Measurements from ENCODE around the gene JPT1.

Gene JPT1

DNA sequence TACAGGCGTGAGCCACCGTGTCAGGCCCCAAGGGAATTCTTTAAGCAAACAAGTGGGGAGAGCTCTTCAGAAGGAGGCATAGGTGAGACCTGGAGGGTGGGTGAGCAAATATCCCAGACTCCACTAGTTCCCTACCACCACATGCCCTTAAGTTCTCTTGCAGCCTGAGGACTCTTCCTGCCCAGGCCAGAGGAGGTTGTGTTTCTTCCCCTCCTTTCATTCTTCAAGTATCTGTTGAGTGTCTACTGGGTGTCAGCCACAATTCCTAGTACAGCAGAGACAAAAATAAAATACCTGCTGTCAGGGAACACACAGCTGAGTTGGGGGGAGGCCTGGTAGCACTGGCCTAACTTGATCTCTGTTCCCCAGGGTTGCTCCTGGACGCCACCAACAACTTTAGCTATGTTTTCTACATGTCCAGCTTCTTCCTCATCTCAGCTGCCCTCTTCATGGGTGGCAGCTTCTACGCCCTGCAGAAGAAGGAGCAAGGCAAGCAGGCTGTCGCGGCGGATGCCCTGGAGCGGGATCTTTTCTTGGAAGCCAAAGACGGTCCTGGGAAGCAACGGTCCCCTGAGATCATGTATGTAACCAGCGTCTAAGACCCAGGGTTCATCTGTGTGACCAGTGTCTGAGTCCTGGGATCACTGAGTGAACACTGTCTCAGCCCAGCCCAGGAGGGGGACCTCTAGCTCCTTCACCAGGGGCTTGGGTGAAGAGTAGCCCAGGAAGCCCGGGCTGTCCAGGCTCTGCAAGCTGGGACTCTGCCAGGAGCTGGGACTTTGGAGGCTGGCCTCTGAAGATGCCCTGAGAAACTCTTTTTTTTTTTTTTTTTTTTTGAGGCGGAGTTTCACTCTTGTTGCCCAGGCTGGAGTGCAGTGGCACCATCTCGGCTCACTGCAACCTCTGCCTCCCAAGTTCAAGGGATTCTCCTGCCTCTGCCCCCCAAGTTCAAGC lies 50.4 kb downstream of the JPT1 start:
- no peak for FAIRE-seq

DNA sequence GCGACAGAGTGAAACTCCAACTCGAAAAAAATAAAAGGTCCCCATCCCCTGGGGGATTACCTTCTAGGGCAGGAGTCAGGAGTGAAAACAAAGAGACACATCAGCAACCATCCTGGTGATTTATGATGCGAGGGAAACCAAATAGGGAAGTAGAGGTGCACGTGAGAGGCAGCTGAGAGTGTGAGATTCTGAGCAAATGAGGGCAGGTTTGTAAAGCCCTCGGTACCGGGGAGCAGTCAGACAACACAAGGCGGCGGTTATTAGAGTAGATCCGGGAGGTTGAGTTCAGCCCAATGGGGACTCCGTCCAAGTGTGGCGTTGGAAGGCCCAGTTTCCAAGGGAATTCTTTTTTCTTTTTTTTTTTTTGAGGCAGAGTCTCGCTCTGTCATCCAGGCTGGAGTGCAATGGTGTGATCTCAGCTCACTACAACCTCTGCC lies 51.9 kb downstream of the JPT1 start:
- no peak for FAIRE-seq

DNA sequence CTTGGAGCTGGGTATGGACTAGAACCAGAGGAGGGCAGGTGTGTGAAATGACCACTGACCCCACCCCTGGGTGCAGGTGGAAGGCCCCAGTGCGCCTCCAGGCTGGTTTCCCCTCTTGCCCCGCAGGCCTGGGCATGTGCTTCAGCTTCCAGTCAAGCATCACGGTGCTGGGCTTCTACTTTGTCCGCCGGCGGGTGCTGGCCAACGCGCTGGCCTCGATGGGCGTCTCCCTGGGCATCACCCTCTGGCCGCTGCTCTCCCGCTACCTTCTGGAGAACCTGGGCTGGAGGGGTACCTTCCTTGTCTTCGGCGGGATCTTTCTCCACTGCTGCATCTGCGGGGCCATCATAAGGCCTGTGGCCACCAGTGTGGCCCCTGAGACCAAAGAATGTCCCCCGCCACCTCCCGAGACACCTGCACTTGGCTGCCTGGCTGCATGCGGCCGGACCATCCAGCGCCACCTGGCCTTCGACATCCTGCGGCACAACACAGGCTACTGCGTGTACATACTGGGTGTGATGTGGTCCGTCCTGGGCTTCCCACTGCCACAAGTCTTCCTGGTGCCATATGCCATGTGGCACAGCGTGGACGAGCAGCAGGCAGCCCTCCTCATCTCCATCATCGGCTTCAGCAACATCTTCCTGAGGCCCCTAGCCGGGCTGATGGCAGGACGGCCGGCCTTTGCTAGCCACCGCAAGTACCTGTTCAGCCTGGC lies 54.3 kb downstream of the JPT1 start:
- no peak for FAIRE-seq

DNA sequence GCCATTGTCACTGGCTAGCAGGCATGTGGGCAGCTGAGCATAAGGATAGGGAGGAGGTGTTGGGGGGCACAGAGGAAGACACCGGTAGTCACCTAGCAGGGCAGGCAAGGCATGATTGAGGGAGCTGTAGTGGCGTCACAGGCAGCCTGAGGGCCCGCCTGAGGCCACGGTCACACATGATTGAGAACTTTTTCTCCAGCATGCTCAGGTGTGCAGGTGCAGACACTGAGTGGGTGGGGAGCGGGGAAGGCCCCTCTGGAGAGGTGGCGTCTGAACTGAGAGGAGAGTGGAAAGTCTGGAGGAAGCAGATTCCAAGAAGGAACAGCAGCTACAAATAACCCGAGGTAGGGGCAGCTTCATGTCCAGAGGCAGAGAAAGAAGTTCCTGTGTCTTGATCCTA lies 55.5 kb downstream of the JPT1 start:
- FAIRE-seq = no peak

DNA sequence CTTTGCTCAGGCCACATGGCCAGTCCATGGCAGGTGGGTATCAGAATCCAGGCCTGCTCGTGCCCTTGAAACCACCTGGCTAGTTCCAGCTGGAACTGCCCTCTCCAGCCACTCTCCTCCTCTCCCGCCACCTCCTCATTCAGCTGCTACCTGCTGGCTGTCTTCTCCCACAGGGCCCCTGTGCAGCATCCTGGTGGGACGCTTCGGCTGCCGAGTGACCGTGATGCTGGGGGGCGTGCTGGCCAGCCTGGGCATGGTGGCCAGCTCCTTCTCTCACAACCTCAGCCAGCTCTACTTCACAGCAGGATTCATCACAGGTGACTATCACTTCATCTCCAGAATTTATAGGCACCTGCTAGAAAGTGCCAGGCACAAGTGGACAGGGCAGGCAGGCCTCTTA lies 56.4 kb downstream of the JPT1 start:
- FAIRE-seq = no peak

DNA sequence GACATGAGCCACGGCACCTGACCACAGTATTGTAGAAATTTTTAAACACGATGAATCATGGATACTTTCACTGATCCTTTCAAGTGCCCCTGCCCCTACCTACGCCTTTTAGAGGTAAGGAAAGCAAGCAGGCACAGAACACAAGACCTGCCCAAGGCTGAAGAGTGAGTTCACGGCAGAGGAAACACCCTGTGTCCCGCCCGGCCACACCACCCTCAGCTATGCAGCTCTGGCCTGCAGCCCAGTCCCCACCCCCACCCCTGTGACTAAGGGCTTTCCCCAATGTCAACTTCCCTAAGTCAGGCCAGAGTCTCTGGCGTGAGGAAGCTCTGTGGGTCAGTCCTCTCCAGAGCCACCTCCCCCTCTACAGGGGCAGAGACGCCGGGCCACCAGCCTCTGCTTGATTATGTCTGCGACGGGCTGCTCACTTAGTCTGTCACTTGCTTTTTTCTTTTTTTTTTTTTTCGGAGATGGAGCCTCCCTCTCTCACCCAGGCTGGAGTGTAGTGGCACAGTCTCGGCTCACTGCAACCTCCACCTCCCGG lies 58.2 kb downstream of the JPT1 start:
- no peak for FAIRE-seq

DNA sequence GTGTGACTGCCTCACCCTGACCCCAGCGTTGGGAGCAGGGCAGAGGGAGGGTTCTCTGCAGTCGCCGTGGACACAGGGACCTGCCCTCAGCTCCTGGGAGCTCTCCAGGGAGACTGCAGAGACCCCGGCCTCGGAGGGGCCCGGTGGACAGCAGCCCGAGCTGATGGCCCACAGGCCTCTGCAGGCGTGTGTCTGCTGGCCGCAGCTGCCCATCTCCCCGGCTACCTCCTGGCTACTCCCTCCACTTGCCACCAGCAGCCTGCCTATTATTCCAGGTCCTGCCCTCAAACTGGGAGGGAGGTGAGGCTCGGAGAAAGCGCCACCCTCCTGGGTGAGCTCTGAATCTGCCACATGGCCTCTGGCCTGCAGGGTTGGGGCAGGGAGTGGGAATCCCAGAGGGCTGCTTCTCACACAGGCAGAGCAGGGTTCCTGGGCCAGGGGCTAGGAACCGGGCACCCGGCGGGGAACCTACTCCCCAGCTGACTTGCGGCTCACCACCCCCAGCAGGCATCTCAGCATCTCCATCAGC lies 59.4 kb downstream of the JPT1 start:
- no peak for FAIRE-seq

DNA sequence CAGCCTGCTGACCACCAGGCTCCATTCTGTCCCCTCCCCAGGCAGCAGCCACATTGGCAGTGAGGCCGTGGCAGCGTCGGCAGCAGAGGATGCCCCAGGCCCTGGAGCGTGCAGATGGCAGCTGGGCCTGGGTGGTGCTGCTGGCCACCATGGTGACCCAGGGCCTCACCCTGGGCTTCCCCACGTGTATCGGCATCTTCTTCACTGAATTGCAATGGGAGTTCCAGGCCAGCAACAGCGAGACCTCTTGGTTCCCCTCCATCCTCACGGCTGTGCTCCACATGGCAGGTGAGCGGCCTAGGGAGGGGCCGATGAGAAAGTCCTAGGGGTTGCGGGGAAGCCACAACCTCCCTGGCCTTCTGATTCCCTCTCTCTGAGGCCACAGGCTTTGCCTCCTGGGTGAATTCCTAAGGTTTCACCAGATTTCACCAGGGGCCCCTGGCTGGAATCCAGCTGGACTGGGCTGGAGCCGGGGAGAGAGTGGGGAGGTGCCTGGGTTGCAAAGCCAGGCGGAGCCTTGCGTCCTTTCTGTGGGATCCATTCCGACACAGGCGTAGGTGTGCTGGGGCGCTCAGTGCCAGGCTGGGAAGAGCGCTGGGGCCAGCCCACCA lies 60.7 kb downstream of the JPT1 start:
- no peak for FAIRE-seq

DNA sequence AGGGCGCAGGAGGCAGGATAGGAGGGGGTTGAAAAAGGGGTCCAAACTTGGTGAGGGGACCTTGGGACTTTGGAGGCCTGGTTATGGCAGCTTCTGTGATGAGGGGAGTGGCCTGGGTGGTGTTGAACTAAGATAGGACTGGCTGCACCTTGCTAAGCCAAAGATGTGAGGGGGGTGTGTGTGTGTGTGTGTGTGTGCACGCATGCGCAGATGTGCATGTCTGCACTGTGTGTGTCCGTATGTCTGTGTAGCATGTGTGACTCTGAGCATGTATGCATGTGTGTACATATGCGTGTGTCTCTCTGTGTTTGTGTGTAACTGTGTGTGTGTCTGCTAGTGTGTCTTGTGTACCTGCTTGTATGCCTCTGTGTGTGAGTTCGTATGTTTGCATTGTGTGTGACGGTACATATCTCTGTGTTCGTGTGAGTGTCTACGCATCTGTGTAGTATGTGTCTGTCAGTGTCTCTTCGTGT lies 62.4 kb downstream of the JPT1 start:
- FAIRE-seq = no peak

DNA sequence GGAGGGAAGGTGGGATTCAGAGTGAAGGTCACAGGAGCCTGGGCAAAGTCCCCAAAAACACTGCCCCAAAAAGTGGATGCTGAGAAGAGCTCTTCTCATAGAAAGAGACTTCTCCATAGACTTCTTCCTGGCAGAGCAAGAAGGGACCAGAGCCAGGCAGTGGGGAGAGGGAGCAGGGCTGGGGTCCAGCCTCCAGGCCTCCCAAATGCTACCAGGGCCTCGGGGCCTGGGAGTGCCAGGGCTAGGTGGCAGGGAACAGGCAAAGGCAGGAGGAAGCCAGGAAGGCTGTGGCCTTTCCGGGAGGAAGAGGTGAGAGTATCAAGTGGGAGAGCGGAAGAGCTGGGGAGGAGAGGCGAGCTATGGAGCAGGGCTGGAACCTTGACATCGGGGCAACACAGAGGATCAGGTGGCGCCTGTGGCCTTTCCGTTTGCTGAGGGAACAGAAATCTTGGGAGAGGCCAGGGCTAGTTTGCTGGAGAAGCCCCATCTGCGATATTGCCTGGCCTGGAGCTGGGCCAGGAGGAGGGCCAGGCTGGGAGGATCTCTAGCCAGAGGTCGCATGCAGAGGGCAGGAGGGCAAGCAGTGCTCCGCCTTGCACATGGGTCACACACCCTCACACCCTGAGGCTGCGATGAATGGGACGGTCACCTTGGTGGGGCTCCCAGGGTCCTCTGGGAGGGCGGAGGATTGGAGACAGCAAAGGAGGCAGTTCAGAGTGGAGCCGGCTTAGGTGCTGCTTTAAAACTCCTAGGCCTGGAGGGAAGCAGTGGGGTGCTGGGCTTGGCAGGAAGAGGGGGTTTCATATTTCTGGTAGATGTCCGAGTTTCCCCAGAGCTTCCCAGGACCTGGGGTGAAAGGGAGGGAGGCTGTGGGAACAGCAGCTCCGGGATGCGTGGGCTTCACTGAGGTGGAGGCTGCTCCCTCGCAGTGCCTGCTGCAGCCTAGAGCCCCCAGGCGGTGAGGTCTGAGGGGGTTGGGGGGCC lies 63.1 kb downstream of the JPT1 start:
- FAIRE-seq = no peak

DNA sequence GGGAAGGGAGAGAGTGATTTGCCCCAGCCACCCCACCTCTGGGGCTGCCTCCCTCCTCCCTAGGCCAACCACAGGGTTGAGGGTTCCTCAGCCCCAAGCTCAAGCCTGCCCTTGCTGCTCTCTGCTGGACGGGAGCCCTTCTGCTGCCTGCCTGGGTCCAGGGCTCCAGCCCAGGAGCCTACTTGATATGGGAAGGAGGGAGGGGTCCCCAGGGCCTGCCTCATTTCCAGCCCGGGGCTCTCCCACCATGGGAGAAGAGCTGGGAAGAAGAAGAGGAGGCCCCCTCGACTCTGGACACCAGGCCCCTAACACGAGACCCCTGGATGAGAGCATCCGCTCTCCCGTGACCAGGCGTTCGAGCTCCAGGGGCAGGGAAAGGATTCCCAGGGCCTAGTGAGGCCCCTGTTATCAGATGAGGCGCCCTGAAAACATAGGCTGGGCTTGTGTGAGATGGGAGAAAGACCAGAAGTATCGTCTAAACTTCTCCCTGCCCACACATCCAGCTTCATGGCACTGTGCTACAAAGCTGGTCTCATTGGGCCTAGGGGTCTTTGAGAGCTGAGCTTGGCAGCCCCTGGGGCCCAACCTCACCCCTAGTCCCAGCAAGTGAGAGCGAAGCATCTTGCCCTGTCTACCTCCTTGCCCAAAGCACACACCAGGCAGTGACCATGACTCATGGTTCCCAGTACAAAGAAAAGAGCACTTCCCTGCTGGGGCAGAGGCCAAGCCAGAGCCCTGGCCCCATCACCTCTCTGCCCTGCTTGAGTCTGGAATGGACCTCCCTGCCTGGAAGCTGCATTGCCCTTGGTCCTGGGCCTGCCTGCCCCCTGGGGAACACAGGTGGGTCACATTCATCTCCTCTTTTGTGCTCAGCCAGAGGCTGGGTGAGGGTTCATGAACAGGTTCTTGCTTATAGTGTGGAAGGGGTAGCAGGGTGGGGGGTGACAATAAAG lies 65.6 kb downstream of the JPT1 start:
- no peak for FAIRE-seq

DNA sequence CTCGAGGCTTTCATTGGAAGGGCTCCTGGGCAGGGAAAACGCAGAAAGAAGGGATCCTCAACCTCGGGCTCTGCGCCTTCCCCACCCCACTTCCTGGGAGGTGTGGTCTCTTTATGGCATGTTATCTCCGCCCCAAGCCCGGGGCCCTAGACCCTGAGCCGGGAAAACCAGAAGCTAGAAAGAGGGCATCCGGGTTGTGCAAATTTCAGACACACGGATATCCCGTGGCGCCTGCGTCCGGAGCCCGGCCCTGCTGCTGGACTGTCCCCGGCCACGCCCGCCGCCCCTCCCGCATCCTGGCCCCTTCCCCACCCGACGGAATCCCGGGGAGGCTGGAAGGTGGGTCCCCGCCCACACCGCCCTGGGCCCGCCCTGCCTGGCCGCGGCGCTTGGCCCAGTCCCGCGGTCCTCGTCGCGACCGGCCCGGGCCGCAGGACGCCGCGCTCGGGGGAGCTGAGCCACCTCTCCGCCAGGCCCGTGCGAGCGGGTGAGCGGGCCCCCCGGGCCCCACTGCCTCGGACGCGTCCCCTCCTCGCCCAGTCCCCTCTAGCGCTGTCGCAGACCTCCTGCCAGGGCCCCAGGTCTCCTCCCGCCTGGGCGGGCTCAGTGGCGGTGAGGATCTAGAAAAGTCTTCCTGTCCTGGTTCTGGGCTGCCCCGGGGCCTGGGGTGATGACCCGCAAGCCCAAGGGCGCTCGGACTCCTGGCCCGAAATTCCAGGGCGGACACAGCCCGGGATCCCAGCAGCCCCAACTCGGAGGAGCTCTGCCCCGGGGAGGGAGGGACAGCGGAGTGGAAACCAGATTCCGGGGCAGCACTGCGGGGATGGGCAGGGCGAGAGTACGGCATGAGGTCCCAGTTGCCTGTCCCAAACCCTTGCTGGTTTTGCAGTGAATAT lies 66.5 kb downstream of the JPT1 start, which contains the start of gene SLC16A5:
Gene SLC16A5, plus strand, starts transcription at position 397 of the 896 bp plus-strand sequence. CDS start 5,683 bp downstream, outside the sequence.
- no peak for FAIRE-seq

DNA sequence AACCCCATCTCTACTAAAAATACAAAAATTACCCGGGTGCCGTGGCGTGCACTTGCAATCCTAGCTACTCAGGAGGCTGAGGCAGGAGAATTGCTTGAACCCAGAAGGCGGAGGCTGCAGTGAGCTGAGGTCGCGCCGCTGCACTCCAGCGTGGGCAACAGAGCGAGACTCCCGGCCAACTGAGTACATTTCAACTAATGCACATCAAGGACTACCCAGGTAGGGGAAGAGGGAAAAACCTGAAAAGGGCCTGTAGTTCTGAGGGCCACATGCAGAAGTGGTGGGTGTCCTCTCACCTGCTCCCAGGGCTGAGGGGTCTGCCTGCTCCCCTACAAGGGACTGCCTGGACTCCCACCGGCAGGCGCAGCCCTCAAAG lies 67.1 kb downstream of the JPT1 start:
- no peak for FAIRE-seq

DNA sequence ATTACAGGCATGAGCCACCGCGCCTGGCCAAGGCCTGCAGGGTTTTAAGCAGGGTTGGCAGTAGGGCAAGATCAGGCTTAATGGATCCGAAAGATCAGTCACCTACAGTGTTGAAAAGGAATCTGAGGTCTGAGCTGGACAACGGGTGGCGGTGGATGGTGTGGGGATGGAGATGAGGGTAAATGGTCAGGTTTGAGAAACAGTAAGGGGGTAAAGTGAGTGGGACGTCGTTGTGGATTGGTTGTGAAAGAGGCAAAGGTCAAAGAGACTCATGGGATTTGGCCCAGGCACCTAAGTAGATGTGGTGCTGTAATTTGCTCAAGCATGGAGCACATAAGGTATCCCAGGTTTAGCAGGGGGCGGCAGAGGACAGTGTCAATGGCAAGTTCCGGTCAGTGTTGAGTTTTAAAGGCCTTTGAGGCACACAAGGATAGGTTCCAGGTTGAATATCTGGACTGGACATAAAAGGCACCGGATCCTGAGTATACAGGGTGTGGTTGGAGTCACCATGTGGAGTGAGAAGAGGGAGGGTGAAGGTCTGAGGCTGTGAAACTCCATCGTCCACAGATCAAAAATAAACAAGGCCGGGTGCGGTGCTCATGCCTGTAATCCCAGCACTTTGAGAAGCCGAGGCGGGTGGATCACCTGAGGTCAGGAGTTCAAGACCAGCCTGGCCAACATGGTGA lies 67.7 kb downstream of the JPT1 start:
- no peak for FAIRE-seq

Data from endometrium (tissue), 2 donors.